HG02943 (cell line): ENCODE results near the gene ENDOU.

Experiments used
- ATAC-seq: cut with Tn5 transposase; IDR thresholded peaks from one replicate; pipeline ENCODE4 v1.9.1; 2021; ENCODE audit warnings: mild to moderate bottlenecking, low read depth, moderate library complexity; ENCODE audit not compliant: unreplicated experiment

The ENDOU gene

DNA sequence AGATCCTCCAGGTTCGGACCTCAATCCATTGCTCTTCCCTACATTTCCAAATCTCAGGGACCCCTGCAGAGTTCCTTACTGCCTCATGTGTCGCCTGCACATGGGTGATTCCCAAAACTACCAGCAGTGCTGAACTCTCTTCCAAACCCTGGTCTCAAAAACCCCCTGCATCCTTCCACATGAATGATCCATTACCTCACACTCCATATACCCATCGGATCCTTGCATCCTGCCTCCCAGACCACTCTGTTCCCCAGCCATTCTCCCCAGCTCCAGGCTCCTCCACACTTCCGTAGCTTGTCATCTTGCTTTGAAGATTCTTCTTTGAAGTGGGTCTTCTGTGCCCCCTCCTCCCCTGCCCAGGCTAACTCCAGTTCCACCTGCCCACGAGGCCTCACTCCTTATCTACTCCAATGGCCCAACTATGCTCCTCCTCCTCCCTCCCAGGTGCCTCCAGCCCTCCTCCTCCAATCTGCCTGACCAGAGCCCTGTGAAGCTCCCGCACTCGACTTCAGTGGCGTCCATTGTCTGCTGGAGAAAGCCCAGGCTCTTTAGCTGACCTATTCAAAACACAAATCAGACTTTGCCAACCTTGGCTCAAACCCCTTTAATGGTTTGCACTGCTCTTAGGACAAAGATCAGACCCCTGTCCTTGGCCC, 19.6 kb upstream of the ENDOU start:
- no peak for ATAC-seq

DNA sequence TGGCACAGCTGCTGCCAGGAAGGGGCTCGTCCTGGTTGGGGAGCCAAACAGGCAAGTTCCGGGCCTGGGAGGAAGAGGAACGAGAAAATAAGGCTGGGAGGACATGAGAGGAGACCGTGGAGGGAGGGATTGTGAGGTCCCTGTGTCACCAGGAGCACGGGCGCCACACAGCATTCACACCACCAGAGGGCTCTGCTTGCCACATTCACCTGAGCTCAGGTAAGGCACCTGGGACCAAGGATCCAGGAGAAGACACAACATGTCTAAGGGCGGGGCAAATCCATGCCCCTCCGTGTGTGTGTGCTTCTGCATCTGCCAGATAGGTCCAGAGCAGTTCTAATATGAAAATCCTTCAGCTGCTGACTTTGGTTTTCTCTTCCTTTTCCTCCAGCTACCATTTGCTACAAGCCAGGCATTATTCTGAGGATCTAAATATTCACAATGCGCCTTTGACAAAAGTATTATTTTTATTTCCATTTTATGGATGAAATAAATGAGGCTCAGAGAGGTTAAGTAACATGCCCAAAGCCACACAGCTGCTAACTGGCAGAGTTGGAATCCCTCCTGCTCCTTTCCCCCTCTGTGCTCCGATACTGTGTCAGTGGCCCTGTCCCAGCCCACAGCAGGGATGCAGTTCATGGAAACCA, 18.8 kb upstream of the ENDOU start:
- ATAC-seq = no peak

DNA sequence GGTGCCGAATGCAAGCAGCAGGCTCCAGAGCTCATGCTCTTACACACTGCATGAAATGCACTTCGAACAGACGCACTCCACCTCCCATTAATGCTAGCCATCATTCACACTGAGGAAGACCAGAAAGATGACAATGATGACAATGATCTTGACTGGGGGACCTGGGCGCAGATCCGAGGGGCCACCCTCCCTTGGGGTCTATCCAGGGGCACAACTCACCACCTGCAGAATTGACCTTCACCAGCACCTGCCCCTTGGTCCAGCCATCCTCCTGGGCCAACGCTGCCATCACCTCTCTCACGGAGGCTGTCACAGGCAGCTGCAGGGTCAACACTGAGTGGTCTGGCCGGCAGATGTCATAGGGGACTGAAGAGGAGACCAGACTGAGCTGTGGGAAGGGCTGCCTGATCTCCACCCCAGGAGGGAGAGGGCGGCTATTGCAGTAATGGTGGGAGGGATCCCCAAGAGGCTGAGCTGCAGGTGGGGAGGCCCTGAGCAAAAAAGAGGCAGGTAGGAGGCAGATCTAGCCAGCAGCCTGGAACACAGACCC, 18.1 kb upstream of the ENDOU start:
- ATAC-seq = no peak

DNA sequence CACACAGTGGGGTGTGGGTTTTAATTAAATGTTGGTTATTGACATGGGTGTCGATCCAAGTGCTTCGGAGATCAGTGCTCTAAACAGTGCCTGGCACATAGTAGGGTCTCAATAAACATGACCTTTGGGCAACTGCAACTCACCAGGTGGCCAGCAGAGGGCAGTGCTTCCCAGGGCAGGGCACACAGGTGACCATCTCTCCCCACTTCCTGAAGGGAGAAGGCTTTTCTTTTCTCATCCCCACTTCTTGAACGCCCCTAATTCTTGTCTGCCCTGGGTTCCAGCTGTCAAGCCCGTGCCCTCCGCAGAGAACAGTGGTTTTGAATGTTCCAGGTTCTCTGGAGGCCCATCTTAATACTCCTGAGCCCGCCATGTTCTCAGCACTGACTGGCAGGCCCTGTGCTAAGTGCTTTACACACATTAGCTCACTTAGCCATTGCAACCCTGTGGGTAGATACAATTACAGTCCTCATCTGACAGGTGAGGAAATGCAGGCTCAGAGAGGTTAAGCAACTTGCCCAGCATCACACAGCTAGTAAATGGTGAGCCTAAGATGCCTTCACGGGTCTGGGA, 17.0 kb upstream of the ENDOU start:
- no peak for ATAC-seq

DNA sequence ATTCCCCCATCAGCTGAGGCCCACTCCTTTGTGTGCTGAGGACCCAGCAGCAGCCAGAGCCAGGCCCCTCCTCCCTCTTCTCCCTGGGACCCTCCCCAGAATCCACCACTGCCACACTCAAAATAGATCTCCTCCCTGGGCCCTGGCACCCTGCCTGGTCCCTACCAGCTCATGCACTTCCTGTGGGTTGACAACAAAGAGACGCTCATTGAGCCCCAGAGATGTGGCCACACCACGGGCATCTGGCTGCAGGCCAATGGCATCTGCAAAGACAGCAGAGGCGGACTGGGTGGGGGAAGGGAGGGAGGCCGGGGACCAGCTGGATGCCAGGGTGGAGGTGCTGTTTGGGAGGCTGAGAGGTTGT, 16.0 kb upstream of the ENDOU start:
- ATAC-seq = no peak

DNA sequence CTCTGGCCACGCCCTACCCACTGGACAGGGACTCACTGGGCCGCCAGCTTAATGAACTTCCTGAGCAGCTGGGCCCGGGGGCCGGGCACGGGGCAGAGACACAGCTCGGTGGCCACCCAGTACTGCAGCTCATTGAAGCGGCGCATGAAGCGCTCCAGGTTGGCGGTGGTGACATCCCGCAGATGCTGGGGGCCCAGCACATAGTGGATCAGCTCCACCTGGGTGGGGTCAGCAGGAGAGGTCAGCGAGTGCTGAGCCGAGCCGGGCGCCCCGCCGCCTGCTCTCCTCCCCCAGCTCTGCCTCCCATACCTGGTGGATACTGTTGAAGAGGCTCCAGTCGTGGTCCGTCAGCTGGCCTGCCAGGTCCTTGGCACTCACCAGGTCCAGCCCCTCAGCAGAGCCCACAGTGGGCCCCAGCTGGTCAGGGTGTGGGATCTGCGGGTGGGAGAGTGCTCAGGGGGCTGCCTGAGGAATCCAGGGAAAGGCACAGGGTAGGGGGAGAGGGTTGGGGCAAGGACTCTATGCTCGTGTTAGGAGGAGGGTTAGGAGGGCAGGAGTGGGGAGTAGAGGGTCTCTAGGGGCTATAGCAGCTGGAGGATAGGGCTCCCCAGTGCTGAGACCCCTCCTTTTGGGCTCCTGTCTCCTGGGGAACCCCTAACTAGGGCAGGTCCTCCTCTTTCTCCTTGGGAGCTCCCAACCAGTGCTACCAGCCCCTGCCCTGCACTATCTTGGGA, 15.5 kb upstream of the ENDOU start:
- peak; percentile 47 for ATAC-seq

DNA sequence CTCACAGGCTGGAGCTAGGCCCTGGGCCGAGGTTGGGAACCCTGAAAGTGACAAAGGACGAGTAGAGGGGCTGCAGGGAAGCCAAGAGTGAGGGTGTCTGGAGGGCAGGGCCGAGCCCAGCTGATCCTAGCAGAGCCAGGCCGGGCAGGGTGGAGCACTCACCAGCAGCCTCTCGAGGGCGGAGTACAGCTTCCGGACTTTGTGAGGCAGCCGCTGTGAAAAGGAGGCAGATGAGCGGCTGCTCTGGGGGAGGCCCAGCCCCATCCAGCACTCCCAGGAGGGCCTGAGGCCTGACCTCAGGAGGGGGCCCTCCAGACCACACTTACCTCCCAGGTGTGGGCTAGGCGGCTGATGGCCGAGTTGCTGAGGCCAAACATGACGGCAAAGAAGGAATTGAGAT, 14.7 kb upstream of the ENDOU start:
- ATAC-seq = peak; percentile 56

DNA sequence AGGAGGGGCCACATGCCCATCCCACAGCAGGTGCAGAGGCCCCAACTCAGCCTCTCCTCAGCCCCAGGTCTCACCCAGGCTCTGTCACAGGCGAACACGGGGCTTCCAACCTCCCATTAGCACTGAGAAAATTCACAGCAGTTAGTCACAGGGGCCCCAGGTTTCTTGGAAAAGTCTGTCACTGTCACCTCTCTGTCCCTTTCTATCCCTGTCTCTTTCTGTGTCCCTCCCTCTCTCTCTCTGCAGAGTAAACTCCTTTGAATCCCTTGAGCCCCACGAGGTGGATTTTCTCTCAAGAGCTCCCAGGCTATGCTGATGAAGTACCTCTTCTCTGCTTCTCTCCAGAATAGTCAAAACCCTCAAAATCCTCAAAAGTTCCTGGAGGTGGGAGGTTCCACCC, 14.0 kb upstream of the ENDOU start:
- ATAC-seq = no peak

DNA sequence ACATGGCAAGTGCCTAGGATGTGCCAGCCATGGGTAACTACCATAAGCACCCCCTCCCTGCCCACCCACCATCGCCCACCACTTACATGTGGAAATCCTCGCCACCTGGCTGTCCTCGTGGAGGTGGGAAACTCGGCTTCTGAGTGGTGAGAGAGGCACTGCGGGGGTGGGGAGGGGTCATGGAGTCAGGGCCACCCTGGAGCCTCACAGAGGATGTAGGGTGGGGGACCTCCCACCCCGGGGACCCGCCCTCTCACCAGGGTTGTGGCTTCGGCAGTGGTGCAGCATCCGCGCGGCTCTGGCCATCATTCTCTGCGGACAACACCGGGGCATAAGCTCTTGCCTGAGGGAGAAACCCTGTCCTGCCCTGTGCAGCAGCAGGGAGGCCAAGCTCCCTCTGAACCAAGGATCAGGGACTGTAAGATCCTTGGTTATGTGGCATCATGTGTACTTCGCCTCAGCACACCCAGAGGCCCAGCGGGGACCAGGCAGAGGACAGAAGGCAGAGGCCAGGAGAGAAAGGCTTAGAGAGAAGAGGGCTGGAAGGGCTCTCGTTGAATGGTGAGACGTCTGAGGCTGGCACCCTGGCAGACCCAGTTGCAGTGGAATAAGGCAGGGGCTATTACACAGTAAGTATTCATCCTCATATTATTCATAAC, 12.8 kb upstream of the ENDOU start:
- no peak for ATAC-seq

DNA sequence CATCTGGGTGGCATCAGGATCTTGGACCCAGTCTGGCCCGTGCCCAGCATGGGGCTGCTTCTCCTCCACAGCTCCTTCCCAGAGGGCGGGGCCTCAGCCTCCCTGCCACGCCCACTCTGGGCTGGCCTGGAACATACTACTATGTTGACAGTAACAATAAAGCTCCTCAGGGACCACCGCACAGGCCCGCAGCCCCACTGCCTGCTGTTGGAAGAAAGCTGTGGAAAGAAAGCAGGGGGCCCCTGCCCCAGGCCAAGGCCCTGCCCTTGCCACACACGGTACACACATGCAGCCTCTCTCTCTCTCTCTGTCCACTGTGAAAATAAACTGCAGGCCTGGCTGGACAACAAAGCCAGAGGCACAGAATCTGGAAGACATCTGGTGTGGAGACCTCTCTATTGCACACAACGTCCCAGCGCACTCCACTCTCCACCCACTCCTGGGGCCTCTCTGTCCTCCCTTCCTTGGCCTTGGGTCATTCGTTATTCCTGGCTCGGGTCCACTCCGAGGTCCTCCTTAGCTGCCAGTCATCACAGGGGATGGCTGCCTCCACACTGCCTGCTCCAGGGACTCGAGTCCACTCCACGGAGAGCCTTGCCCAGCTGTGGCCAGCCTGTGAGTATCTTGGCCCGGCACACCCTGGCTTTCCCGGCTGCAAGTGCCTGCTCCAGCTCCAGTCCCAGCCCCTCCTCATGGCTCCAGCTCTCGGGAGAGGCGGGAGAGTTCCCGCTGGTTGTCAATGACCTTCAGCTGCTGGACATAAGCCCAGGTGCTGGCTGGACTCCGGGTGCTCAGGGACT, 11.8 kb upstream of the ENDOU start:
- ATAC-seq = no peak

DNA sequence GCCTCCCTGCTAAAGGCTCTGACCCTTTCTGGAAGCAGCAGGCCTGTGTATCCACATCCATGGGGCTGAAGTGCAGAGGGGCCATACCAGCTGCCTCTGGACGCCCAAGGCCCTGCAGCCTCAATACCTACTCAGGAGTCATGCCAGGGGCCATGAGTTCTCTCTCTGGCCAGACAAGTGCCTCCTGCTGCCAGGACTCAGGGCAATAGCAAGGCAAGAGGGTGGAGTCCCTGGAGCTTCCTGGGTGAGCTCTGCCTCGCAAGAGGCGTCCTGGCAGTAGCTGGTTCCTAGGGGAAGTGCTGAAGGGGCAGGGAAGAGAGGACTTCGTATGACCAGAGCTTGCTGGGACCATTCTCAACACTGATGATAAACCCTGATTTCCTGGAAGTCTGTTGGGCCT, 10.9 kb upstream of the ENDOU start:
- no peak for ATAC-seq

DNA sequence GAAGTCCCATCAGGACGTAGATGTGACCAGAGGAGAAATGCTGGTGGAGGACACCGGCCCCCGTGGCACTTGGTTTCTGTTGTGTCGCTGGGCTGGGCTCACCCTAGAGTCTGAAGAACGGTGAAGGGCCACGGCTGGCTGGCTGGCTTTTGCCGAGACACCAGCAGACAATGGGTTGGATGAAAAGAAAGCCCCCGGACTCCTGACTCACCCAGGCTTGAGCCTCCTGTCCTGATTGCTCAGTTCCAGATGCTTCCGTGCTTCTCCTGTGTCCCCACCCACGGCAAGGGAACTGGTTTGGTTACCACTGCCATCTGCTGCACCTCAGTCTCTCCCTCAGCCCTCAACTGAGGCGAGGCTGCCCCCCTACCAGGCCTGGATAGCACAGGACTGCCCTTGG, 10.4 kb upstream of the ENDOU start:
- no peak for ATAC-seq

DNA sequence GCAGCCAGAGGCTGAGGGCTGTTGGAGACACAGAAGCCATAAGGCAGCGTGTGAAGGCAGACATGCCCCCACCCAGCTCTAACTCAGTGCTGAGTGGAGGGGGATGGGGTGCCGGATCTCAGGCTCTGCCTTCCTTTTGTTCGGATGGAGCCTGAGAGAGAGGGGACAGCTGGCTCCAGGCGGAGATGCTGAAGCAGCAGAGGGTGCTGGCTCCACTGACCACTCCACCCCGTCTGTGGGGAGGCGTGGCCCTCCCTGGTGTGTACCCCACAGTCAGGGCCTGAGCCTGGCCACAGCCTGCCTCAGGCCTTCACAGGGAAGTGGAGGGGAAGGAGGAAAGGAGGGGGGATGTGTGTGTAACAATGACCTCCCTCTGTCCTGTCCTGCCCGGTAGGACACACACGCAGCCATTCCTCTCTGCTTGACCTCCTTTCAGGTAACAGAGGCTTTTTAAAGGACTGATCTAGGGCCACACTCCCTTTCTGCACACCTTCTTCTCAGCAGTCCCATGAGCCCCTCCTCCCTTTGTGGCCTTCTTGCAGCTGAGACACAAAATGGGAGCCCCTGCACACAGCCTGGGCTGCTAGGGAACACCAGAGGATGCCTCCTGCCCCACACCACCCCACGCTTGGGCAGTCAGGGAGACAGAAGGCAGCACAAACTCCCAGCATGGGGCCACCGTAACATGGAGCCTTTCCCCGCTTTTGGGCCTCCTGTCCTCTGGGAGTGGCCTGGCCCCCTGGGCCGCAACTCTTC, 9.6 kb upstream of the ENDOU start:
- no peak for ATAC-seq

DNA sequence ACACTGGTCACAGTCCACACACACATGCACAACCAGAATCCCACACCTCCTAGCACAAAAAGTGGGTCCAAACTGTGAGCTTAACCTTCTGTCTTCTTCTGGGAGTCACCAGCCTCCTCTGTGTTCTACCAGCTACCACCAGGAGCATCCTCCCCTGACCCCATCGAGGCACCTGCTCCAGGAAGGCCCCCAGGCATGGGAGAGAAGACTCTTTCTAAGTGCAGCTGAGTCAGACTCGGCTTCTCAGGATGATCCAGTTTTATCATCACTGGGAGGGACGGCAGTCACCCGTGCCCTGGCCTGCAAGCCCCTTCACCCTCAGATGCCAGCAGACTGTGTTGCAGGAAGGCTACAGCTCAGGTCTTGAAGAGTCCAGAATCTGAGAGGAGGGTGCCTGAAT, 7.9 kb upstream of the ENDOU start:
- no peak for ATAC-seq

DNA sequence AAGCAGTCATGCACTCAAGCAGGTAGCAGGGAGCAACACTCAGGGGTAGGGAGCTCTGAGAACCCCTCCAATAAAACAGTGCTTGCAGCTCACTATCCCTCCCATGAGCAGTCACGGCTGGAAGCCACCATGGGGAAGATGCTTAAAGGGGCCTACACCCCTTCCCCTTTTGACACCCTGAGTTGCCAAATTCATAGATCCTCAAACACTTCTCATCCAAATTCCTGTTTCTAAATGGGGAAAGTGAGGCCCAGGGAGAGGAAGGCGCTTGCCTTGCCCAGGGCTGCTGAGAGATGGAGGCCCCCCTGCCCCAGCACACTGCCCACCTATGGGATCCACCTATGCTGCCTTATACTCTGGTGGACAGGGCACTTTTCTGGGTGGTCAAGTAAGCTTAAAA, 7.2 kb upstream of the ENDOU start:
- no peak for ATAC-seq

DNA sequence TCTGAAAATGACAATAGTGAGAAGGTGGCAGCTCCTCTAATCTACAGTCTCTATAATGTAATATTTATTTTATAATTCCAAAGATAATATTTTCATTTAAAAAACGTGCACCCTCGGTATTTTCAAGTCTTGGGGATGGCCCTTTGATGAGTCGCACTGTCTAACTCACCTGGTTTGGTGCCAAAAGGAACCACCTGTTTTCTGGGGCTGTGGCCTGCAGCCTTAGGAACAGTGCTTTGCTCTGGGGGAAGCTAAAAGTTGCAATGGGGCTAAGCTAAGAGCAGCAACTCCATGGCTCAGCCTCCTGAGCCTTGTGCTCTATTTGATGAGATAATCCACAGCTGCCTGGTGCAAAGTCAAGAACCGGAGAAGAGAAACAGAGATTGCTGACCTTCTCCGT, 6.4 kb upstream of the ENDOU start:
- ATAC-seq = no peak

DNA sequence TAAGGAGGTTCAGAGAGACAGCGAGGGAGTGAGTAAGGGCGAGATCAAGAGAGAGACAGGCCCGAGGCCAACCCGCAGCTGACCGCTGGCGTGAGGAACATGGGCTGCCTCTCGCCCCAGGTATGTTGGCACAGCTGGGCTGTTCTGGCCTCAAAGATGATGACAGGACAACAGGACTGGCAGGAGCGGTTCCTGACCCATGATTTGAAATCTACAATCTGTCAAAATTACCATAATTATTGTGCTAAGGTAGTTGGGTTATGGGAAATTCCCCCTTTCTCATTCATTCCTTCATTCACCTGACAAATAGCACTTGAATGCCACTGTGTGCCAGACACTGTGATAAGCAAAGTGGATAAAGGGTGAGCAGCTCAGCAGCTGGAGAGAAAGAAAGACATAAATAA, 5.1 kb upstream of the ENDOU start:
- no peak for ATAC-seq

DNA sequence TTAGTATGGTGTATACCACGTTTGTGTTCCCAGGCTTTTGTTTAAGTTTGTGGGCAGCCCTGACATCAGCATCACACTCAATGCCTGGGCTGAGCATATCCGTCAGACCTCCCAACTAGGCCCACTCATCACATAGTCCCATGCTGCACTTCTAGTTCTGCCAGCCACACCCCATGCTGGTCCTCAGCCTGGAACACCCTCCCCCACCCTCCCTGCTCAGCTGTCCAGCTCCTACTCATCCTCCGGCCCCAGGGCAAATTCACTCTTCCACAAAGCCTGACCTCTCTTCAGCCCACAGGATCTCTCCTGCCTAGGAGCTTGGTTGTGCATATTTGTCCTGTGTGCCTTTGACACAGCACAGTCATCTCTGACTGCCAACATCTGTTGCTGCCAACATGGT, 3.9 kb upstream of the ENDOU start:
- no peak for ATAC-seq

DNA sequence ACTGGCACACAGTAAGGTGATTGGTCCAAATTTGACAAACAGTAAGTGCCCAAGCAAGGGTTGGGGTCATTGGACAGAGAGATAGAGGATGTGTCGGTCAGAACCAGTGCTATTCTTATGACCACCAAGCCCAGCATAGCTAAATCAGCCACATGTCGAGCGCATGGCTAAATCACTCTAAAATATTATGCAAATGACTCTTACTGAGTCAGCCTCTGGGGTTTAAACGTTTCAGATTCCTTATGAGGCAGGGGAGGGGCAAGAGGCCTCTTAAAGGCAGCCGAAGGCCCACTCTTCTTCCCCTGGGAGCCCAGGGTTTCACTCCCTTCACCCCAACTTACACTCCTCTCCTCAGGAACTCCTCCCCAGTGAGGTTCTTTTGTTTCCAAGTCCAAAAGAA, 603 bp upstream of the ENDOU start:
- peak; percentile 68 for ATAC-seq
